SK-N-SH (cell line): ENCODE data around the gene ERCC5. TPM values are rescaled to one million over a fixed set of nuclear protein-coding genes. Genes with fewer than 3 reads are reported as not detected.

Experiments used
- CTCF ChIA-PET: fragments of 300-600, 350-600 bp; formaldehyde crosslinking; extraction: SDS; loops from one replicate; lab custom pipeline; 2021; lab: Yijun Ruan, JAX
- POLR2A ChIA-PET: fragments of 350-600 bp; sonication (Branson Sonifier 250); formaldehyde crosslinking; extraction: SDS; loops from one replicate; lab custom pipeline; 2020; ENCODE audit warnings: antibody characterized with exemption, inconsistent platforms; lab: Yijun Ruan, JAX
- DNase-seq: peaks from one replicate; pipeline ENCODE4 v3.0.0; 2012
- H2AFZ ChIP-seq: fragments of 200-600 bp; sonication (generic); 2 replicates; pipeline ENCODE4 v1.8.1; 2016; ENCODE audit warnings: antibody characterized with exemption, mild to moderate bottlenecking, low read depth
- H3F3A ChIP-seq: fragments of 200-600 bp; sonication (generic); replicated peaks from 2 replicates; pipeline ENCODE3; 2016; ENCODE audit warnings: antibody characterized with exemption, mild to moderate bottlenecking; ENCODE audit not compliant: insufficient read depth
- H3K27ac ChIP-seq, 2 experiments: fragments of 200-500 bp in 1 of 2; fragments of 200-600 bp in 1 of 2; sonication (Bioruptor generic) in 1 of 2; sonication (generic), shearing (Covaris generic) in 1 of 2; 2 replicates each; pipeline versions ENCODE4 v1.5.1 to v1.6.1; 2014 to 2016; ENCODE audit warnings: low read depth in 2 of 2, inconsistent platforms in 1 of 2, low read length in 1 of 2, mild to moderate bottlenecking in 1 of 2, mixed read lengths in 1 of 2
- H3K27me3 ChIP-seq: fragments of 200-600 bp; sonication (generic), shearing (Covaris generic); 2 replicates; pipeline ENCODE4 v1.6.1; 2016; ENCODE audit warnings: mixed run types; ENCODE audit not compliant: insufficient read depth
- H3K36me3 ChIP-seq, 2 experiments: fragments of 200-500 bp in 1 of 2; fragments of 200-600 bp in 1 of 2; sonication (Bioruptor generic) in 1 of 2; sonication (generic) in 1 of 2; replicated peaks in 1 of 2; 2 replicates each; pipeline versions ENCODE3 to v1.5.1; 2014 to 2016; ENCODE audit warnings: low read length in 1 of 2, mild to moderate bottlenecking in 1 of 2; ENCODE audit not compliant: insufficient read depth in 2 of 2, control insufficient read depth in 1 of 2
- H3K4me1 ChIP-seq, 2 experiments: fragments of 200-500 bp in 1 of 2; fragments of 200-600 bp in 1 of 2; sonication (Bioruptor generic) in 1 of 2; sonication (generic), shearing (Covaris generic) in 1 of 2; 2 replicates each; pipeline versions ENCODE4 v1.5.1 to v1.6.1; 2014 to 2016; ENCODE audit warnings: low read depth in 1 of 2, low read length in 1 of 2, mixed run types in 1 of 2; ENCODE audit not compliant: insufficient read depth in 2 of 2, control insufficient read depth in 1 of 2
- H3K4me2 ChIP-seq: fragments of 200-600 bp; sonication (generic), shearing (Covaris generic); 2 replicates; pipeline ENCODE4 v1.6.1; 2017; ENCODE audit warnings: mixed run types
- H3K4me3 ChIP-seq, 2 experiments: fragments of 200-500 bp in 1 of 2; fragments of 200-600 bp in 1 of 2; sonication (Bioruptor generic) in 1 of 2; sonication (generic), shearing (Covaris generic) in 1 of 2; 2 replicates each; pipeline versions ENCODE4 v1.5.1 to v1.8.1; 2014 to 2016; ENCODE audit warnings: low read depth in 2 of 2, inconsistent platforms in 1 of 2, low read length in 1 of 2, mild to moderate bottlenecking in 1 of 2, mixed read lengths in 1 of 2, moderate library complexity in 1 of 2
- H3K79me2 ChIP-seq: fragments of 200-600 bp; sonication (generic); 2 replicates; pipeline ENCODE4 v1.8.1; 2017; ENCODE audit warnings: mild to moderate bottlenecking; ENCODE audit not compliant: insufficient read depth
- H3K9ac ChIP-seq: fragments of 200-600 bp; sonication (generic); 2 replicates; pipeline ENCODE4 v1.6.1; 2017; ENCODE audit warnings: mixed run types
- H3K9me2 ChIP-seq: fragments of 200-600 bp; sonication (generic); 2 replicates; pipeline ENCODE4 v1.6.1; 2017; ENCODE audit warnings: mixed run types
- H3K9me3 ChIP-seq: fragments of 200-600 bp; sonication (generic); 2 replicates; pipeline ENCODE4 v1.6.1; 2017; ENCODE audit warnings: mixed run types, mild to moderate bottlenecking, moderate library complexity
- H4K20me1 ChIP-seq: fragments of 200-600 bp; sonication (generic); 2 replicates; pipeline ENCODE4 v1.6.1; 2017; ENCODE audit warnings: mild to moderate bottlenecking, mixed run types; ENCODE audit not compliant: insufficient read depth
- CHD2 ChIP-seq: fragments of 150-350 bp; IDR thresholded peaks from 2 replicates; pipeline ENCODE4 v1.6.1; 2018; ENCODE audit warnings: low read length; ENCODE audit not compliant: partially characterized antibody
- EZH2phosphoT487 ChIP-seq: fragments of 200-600 bp; sonication (generic); IDR thresholded peaks from 2 replicates; pipeline ENCODE4 v1.6.1; 2017; ENCODE audit warnings: low read depth, mixed run types, mild to moderate bottlenecking, antibody characterized with exemption, moderate library complexity, borderline replicate concordance
- FOSL2 ChIP-seq: IDR thresholded peaks from 2 replicates; pipeline ENCODE4 v1.4.0; 2012; ENCODE audit warnings: low read depth, mild to moderate bottlenecking, moderate library complexity, borderline replicate concordance
- FOXJ3 ChIP-seq: sonication (generic); formaldehyde crosslinking; IDR thresholded peaks from 2 replicates; pipeline ENCODE4 v1.5.1; 2020; ENCODE audit warnings: mild to moderate bottlenecking, missing genetic modification reagents
- GABPA ChIP-seq: IDR thresholded peaks from 2 replicates; pipeline ENCODE4 v1.4.0; 2012; ENCODE audit warnings: low read depth, mild to moderate bottlenecking
- GATA2 ChIP-seq: sonication (generic); formaldehyde crosslinking; IDR thresholded peaks from 2 replicates; pipeline ENCODE4 v1.5.0; 2020; ENCODE audit warnings: mild to moderate bottlenecking, missing genetic modification reagents
- MXI1 ChIP-seq: IDR thresholded peaks from 2 replicates; pipeline ENCODE4 v1.6.1; 2012; ENCODE audit warnings: mild to moderate bottlenecking, low read depth, low read length, improper control_type of control experiment
- PBX3 ChIP-seq: IDR thresholded peaks from 2 replicates; pipeline ENCODE4; 2012
- RAD21 ChIP-seq: IDR thresholded peaks from 2 replicates; pipeline ENCODE4 v1.6.1; 2012; ENCODE audit warnings: mild to moderate bottlenecking, low read length
- RCOR1 ChIP-seq: fragments of 150-350 bp; IDR thresholded peaks from 2 replicates; pipeline ENCODE4 v1.6.1; 2017; ENCODE audit warnings: antibody characterized with exemption, low read length
- RFX5 ChIP-seq: IDR thresholded peaks from 2 replicates; pipeline ENCODE4 v1.6.1; 2012; ENCODE audit warnings: mild to moderate bottlenecking, improper control_type of control experiment, low read length
- SMC3 ChIP-seq: IDR thresholded peaks from 2 replicates; pipeline ENCODE4 v1.6.1; 2012; ENCODE audit warnings: low read depth, low read length, improper control_type of control experiment
- TAF1 ChIP-seq: IDR thresholded peaks from 2 replicates; pipeline ENCODE4 v1.6.1; 2012; ENCODE audit warnings: low read depth, mild to moderate bottlenecking, low read length, moderate library complexity, borderline replicate concordance
- TCF12 ChIP-seq: IDR thresholded peaks from 2 replicates; pipeline ENCODE4 v1.4.0; 2012
- TEAD4 ChIP-seq: IDR thresholded peaks from 2 replicates; pipeline ENCODE4 v1.4.0; 2012; ENCODE audit warnings: mild to moderate bottlenecking, borderline replicate concordance; ENCODE audit not compliant: insufficient read depth
- WGBS: methylation state at CpG from one replicate; pipeline ENCODE4 v1.1.6; 2017; ENCODE audit warnings: low lambda C conversion rate; 5-methylcytosine and 5-hydroxymethylcytosine counted together
- polyA plus RNA-seq, 3 experiments: library from polyadenylated mRNA; depleted of rRNA; stranded (reverse); fragments of >200 nt; gene quantifications; 2 replicates each; pipeline ENCODE4 v1.2.3, GENCODE V29; 2012
- TF ChIP-seq, protein P1 (sequence below): fragments of 200-600 bp; sonication (generic); IDR thresholded peaks from 2 replicates; pipeline ENCODE4 v1.6.1; 2017; ENCODE audit warnings: antibody characterized with exemption, mild to moderate bottlenecking, moderate library complexity
- TF ChIP-seq, protein P2 (sequence below): IDR thresholded peaks from 2 replicates; pipeline ENCODE4 v1.4.0; 2012; ENCODE audit warnings: low read depth, borderline replicate concordance

ERCC5 gene
- polyA plus RNA-seq, 1 of the 3 experiments (the other 2 are of a cell fraction), result 14.1 TPM

GRCh38 chr13:102862624-102863210 is 16.9 kb downstream of the ERCC5 start:
- no peak overlapping the region for H3K4me2 ChIP-seq
- 90% methylated on average over 13 of the region's 13 CpGs for WGBS
- no peaks in the 10 kb centered on the region for H3K9me2 ChIP-seq
- H3K27me3 ChIP-seq, result no peaks in the 10 kb centered on the region
- ChIA-PET CTCF (interaction anchor here (1.2 to 1.3 kb wide), 2 partner anchors 8 to 37 kb away, joined by 3 to 13 read pairs; no protein-coding TSS in a partner anchor), POLR2A (no interaction called here)
- no peaks in the 10 kb centered on the region for H4K20me1 ChIP-seq
- no peak overlapping the region for H3K9ac ChIP-seq
- H3K27ac ChIP-seq, result no peak overlapping the region; a peak in 1 of 4 replicates
- H3F3A ChIP-seq, result peaks cover 4% of the 10 kb centered on the region
- DNase-seq, result no peak
- H3K4me1 ChIP-seq, result no peaks in the 10 kb centered on the region
- no peaks in the 10 kb centered on the region for H3K9me3 ChIP-seq
- H3K4me3 ChIP-seq, result no peak overlapping the region
- no peak overlapping the region for H2AFZ ChIP-seq
- H3K36me3 ChIP-seq, result peaks cover 76 to 96% of the 10 kb centered on the region in 2 experiments
- H3K79me2 ChIP-seq, result no peaks in the 10 kb centered on the region
- TF ChIP-seq RFX5 (no peak), EZH2phosphoT487 (no peak), TAF1 (no peak), SMC3 (no peak), GATA2 (CRISPR knock-in tag) (no peak), GABPA (no peak), RAD21 (no peak), RCOR1 (no peak), MXI1 (no peak), TCF12 (no peak), FOSL2 (no peak), FOXJ3 (CRISPR knock-in tag) (no peak), PBX3 (no peak), TEAD4 (no peak), CHD2 (no peak)
- TF ChIP-seq, protein P1, sequence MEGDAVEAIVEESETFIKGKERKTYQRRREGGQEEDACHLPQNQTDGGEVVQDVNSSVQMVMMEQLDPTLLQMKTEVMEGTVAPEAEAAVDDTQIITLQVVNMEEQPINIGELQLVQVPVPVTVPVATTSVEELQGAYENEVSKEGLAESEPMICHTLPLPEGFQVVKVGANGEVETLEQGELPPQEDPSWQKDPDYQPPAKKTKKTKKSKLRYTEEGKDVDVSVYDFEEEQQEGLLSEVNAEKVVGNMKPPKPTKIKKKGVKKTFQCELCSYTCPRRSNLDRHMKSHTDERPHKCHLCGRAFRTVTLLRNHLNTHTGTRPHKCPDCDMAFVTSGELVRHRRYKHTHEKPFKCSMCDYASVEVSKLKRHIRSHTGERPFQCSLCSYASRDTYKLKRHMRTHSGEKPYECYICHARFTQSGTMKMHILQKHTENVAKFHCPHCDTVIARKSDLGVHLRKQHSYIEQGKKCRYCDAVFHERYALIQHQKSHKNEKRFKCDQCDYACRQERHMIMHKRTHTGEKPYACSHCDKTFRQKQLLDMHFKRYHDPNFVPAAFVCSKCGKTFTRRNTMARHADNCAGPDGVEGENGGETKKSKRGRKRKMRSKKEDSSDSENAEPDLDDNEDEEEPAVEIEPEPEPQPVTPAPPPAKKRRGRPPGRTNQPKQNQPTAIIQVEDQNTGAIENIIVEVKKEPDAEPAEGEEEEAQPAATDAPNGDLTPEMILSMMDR, result no peak
- TF ChIP-seq, protein P2, sequence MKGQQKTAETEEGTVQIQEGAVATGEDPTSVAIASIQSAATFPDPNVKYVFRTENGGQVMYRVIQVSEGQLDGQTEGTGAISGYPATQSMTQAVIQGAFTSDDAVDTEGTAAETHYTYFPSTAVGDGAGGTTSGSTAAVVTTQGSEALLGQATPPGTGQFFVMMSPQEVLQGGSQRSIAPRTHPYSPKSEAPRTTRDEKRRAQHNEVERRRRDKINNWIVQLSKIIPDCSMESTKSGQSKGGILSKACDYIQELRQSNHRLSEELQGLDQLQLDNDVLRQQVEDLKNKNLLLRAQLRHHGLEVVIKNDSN, result no peak
